ENCODE measurements around the gene SULT1A2. TPM values are rescaled to one million over a fixed set of nuclear protein-coding genes. Genes with fewer than 3 reads are reported as not detected.

The SULT1A2 gene
- total and polyA plus RNA-seq, 2 of the 13 experiments (the other 11 are each of a cell fraction or from before 2014, with no cell fraction given): 33.0 to 34.2 TPM

DNA sequence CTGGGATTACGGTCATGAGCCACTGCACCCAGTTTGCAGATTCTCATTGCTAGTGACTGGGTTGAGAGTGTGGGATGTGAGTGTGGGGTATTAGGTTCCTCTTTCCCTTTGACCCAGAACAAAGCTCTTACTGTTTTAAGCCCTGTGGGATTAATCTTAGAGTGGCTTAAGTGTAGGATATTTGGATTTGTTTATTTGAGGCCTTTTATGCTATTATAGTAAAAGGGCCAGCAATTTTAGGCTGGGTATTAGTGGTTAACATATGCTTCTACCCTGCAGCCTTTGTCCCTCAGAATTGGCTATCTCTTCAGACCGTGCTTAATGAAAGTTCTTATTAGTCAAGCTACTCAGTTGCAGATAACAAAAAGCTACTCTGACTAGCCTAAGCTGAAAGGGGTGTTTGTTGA lies 39.9 kb downstream of the SULT1A2 start:
- Histone ChIP-seq H3K4me3 (replicated peaks in 1 of 3; ENCODE audit: insufficient read depth in 1 of 3, low read depth in 2 of 3, low read length in 3 of 3) (no peak overlapping the region), H3K4me2 (ENCODE audit: low read depth, low read length) (no peak overlapping the region; the same call in 1 of the 2 replicates), H3K4me1 (ENCODE audit: insufficient read depth, low read length) (peaks cover 41% of the 10 kb centered on the region), H3K9ac (ENCODE audit: insufficient read depth, low read depth, low read length) (no peak overlapping the region), H3K79me2 (ENCODE audit: insufficient read depth, low read length) (peaks cover 7% of the 10 kb centered on the region), H3K36me3 (replicated peaks in 1 of 2; ENCODE audit: control insufficient read depth in 1 of 2, insufficient read depth in 2 of 2, low read length in 2 of 2) (peaks cover 0 to 12% of the 10 kb centered on the region in 2 experiments; a peak in 4 of 5 replicates), H3K27me3 (ENCODE audit: control insufficient read depth in 1 of 2, insufficient read depth in 2 of 2, low read length in 2 of 2) (no peaks in the 10 kb centered on the region), H3K27ac (ENCODE audit: extremely low read length, insufficient read depth, low read length) (no peak overlapping the region), H3K9me3 (ENCODE audit: low read length) (no peaks in the 10 kb centered on the region), H2AFZ (ENCODE audit: low read length) (no peak overlapping the region), H4K20me1 (ENCODE audit: insufficient read depth, low read length) (no peaks in the 10 kb centered on the region)
- no TSS peak for BruUV-seq (replicated peaks)
- TF ChIP-seq HOXA7 (CRISPR knock-in tag; IDR thresholded peaks at IDR 0.05) (no peak), NKX3-1 (CRISPR knock-in tag; IDR thresholded peaks at IDR 0.05) (no peak), PHF5A (CRISPR knock-in tag; IDR thresholded peaks at IDR 0.05; ENCODE audit: low read depth, unreplicated experiment) (no peak)
- DNase-seq (ENCODE audit: low spot score) (no peak), ATAC-seq (no peak), FAIRE-seq (no peak)
- 93% methylated on average over 2 of the region's 2 CpGs for WGBS (ENCODE audit: low lambda C conversion rate)
- CTCF ChIA-PET (ENCODE audit: low intra/inter-chr PET ratio, low total read pairs): no interaction called here
- in situ Hi-C loops (cut with HindIII; ENCODE audit: extremely low pct_ligation_motif_present, low pct_unique_long_range_greater_than_20kb) (no loop called here), intact Hi-C loops (cut with micrococcal nuclease; ENCODE audit: unreplicated experiment) (no loop called here)
- POLR2A ChIA-PET: interaction anchor here (3.6 kb wide), 1 partner anchor 40 kb away, joined by 22 read pairs; the partner anchor contains the start of gene SULT1A2

DNA sequence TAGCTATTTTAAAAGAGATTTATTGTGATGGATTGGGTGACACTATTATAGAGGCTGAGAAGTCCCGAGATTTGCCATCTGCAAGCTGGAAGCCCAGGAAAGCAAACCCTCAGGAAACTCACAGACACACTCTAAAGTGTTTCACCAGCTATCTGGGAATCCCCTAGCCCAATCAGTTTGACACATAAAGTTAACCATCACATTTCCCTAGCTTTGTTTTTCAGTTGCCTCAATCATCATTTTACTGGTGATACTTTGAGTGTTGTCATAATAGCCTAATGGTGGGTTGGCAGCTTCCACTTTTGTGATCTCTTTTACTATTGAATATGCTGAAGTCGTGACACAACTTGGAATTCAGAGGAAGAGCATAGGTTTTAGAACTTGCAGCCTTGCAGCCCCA lies 41.3 kb downstream of the SULT1A2 start:
- intact Hi-C loops (cut with micrococcal nuclease; ENCODE audit: unreplicated experiment): no loop called here
- Histone ChIP-seq H3K9ac (ENCODE audit: insufficient read depth, low read depth, low read length) (no peak overlapping the region), H3K4me1 (ENCODE audit: insufficient read depth, low read length) (peaks cover 32% of the 10 kb centered on the region), H3K79me2 (ENCODE audit: insufficient read depth, low read length) (peaks cover 7% of the 10 kb centered on the region), H3K27me3 (ENCODE audit: control insufficient read depth in 1 of 2, insufficient read depth in 2 of 2, low read length in 2 of 2) (no peaks in the 10 kb centered on the region), H4K20me1 (ENCODE audit: insufficient read depth, low read length) (no peaks in the 10 kb centered on the region), H3K4me2 (ENCODE audit: low read depth, low read length) (no peak overlapping the region), H3K36me3 (replicated peaks in 1 of 2; ENCODE audit: control insufficient read depth in 1 of 2, insufficient read depth in 2 of 2, low read length in 2 of 2) (peaks cover 0 to 12% of the 10 kb centered on the region in 2 experiments; a peak in 4 of 5 replicates), H3K4me3 (replicated peaks in 1 of 3; ENCODE audit: insufficient read depth in 1 of 3, low read depth in 2 of 3, low read length in 3 of 3) (no peak overlapping the region), H3K27ac (ENCODE audit: extremely low read length, insufficient read depth, low read length) (no peak overlapping the region), H2AFZ (ENCODE audit: low read length) (no peak overlapping the region), H3K9me3 (ENCODE audit: low read length) (no peaks in the 10 kb centered on the region)
- no peak for DNase-seq (ENCODE audit: low spot score)
- 97% methylated on average over 2 of the region's 2 CpGs for WGBS (ENCODE audit: low lambda C conversion rate)
- no TSS peak for BruUV-seq (replicated peaks)
- POLR2A ChIA-PET: interaction anchor here (0.9 to 3.6 kb wide), 4 partner anchors 15 to 63 kb away, joined by 4 to 22 read pairs (median 16); partner anchors contain the start of genes CLN3, NUPR1, SULT1A1 and SULT1A2
- CTCF ChIA-PET (ENCODE audit: low intra/inter-chr PET ratio, low total read pairs): no interaction called here
- in situ Hi-C loops (cut with HindIII; ENCODE audit: extremely low pct_ligation_motif_present, low pct_unique_long_range_greater_than_20kb): no loop called here
- no peak for ATAC-seq
- no peak for FAIRE-seq
- TF ChIP-seq PPARG (CRISPR knock-in tag; conservative IDR thresholded peaks at IDR 0.05) (no peak), ZNF33A (CRISPR knock-in tag; IDR thresholded peaks at IDR 0.05; ENCODE audit: borderline replicate concordance) (no peak), TOE1 (CRISPR knock-in tag; IDR thresholded peaks at IDR 0.05) (no peak), ZNF550 (CRISPR knock-in tag; IDR thresholded peaks at IDR 0.05; ENCODE audit: borderline replicate concordance) (no peak), HNRNPLL (IDR thresholded peaks at IDR 0.05; ENCODE audit: low read depth, low read length, poor library complexity, severe bottlenecking) (no peak), ZNF556 (CRISPR knock-in tag; IDR thresholded peaks at IDR 0.05; ENCODE audit: borderline replicate concordance) (no peak), ZNF773 (CRISPR knock-in tag; IDR thresholded peaks at IDR 0.05; ENCODE audit: borderline replicate concordance) (no peak)
- TF ChIP-seq, protein P1, sequence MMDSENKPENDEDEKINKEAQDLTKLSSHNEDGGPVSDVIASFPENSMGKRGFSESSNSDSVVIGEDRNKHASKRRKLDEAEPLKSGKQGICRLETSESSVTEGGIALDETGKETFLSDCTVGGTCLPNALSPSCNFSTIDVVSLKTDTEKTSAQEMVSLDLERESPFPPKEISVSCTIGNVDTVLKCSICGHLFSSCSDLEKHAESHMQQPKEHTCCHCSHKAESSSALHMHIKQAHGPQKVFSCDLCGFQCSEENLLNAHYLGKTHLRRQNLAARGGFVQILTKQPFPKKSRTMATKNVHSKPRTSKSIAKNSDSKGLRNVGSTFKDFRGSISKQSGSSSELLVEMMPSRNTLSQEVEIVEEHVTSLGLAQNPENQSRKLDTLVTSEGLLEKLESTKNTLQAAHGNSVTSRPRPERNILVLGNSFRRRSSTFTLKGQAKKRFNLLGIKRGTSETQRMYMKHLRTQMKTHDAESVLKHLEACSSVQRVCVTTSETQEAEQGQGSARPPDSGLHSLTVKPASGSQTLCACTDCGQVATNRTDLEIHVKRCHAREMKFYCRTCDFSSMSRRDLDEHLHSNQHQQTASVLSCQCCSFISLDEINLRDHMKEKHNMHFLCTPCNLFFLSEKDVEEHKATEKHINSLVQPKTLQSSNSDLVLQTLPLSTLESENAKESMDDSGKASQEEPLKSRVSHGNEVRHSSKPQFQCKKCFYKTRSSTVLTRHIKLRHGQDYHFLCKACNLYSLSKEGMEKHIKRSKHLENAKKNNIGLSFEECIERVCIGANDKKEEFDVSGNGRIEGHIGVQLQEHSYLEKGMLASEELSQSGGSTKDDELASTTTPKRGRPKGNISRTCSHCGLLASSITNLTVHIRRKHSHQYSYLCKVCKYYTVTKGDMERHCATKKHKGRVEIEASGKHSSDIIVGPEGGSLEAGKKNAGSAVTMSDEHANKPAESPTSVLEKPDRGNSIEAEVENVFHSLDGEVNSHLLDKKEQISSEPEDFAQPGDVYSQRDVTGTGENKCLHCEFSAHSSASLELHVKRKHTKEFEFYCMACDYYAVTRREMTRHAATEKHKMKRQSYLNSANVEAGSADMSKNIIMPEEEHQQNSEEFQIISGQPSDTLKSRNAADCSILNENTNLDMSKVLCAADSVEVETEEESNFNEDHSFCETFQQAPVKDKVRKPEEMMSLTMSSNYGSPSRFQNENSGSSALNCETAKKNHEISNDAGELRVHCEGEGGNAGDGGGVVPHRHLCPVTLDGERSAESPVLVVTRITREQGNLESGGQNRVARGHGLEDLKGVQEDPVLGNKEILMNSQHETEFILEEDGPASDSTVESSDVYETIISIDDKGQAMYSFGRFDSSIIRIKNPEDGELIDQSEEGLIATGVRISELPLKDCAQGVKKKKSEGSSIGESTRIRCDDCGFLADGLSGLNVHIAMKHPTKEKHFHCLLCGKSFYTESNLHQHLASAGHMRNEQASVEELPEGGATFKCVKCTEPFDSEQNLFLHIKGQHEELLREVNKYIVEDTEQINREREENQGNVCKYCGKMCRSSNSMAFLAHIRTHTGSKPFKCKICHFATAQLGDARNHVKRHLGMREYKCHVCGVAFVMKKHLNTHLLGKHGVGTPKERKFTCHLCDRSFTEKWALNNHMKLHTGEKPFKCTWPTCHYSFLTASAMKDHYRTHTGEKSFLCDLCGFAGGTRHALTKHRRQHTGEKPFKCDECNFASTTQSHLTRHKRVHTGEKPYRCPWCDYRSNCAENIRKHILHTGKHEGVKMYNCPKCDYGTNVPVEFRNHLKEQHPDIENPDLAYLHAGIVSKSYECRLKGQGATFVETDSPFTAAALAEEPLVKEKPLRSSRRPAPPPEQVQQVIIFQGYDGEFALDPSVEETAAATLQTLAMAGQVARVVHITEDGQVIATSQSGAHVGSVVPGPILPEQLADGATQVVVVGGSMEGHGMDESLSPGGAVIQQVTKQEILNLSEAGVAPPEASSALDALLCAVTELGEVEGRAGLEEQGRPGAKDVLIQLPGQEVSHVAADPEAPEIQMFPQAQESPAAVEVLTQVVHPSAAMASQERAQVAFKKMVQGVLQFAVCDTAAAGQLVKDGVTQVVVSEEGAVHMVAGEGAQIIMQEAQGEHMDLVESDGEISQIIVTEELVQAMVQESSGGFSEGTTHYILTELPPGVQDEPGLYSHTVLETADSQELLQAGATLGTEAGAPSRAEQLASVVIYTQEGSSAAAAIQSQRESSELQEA (CRISPR knock-in tag; IDR thresholded peaks at IDR 0.05; ENCODE audit: not compliant biosample characterization): no peak
